Anterior cingulate cortex (tissue), 58 donors: ENCODE data around the gene RAB15.
"Not testable (repeated sequence)": the region's sequence is repeated elsewhere in the genome, so short reads cannot be mapped to it uniquely, and the experiment has no call there.

Experiments used
- DNase-seq, 58 donors: peaks; one replicate each; lab custom pipeline; 2025; lab: John Stamatoyannopoulos, UW

The RAB15 gene

DNA sequence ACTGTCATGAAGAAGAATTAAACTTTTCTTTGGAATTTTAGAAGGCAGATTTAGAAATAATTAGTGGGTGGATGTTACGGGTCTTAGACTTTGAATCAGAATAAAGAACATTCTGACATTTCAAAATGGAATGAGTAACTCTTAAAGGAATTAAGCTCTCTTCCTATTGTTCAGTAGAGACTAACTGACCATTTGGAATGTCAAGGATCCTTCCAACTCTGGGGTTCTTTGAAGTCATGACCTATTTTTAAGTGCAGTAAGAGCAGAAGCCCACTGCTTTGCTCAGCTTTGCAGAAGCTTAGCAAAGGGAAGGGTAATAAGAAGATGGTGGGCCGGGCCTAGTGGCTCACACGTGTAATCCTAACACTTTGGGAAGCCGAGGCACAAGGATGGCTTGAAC lies 53.9 kb downstream of the RAB15 start:
- DNase-seq: no peak

DNA sequence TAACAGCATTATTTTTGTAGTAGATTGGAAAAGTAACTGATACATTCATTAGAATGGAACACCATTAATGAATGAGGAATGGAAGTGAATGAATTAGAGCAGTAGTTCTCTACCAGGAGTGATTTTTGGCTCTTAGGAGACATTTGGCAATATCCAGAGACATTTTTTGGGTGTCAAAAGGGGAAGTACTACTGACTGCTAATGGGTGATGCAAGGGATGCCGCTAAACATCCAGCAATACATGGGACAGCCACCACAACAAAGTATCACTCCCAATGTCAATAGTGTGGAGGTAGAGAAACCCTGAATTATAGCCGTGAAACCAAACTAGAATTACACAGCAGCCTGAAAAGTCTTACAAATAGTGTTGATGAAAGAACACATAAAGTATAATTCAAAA lies 56.3 kb downstream of the RAB15 start:
- no peak for DNase-seq

DNA sequence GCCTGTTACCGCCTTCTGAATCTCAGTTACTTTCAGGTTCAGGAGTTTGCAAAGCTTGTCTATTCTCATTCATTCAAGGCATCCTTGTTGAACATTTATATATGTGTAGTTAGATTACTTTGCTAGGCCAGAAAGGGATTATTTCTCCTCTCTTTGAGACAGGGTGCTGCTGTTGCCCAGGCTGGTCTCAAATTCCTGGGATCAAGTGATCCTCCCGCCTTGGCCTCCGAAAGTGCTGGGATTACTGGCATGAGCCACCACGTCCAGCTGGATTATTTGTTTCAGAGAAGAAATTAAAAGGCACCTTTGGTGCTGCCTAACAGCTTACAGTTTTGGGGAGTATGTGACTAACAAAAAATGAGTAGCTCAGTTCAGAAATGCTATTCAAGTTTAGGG lies 57.1 kb downstream of the RAB15 start:
- no peak for DNase-seq

DNA sequence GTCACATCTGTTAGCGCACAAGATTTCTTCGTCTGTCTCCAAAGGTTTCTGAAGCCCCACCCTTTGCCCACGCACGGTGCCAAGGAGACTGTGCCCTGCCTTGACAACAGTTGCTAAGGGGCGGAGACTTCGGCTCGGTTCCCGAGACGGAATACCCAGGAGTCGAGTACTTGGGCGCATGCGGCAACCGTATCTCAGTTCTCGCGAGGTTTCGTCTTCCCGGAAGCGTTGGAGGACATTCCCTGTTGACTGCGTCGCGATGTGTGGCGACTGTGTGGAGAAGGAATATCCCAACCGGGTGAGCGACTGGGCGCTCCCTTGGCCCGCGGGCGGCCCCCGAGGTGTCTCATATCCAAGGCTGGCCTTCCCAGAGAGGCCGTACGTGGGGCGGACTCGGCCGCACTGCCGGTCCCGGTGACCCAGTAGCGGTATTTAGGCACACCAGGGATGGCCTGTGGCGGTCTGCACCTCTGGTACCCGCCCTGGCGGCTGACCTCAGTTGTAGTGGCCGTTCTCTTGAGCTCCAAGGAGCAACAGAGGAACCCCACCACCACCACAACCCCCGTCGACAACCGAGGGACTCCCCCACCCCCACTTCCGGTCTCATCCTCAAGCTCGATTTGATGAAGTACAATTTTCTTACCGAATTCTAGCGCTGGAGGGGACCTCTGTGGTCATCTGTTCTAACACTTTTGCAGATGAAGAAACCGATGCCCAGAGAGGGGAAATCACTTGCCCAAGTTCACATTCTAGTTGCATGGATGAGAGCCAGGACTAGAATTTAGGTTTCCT lies 57.7 kb downstream of the RAB15 start, which contains the start of gene CHURC1:
CHURC1 (plus strand) TSS at position 219 of the 792 bp plus-strand sequence; CDS start at position 260, 41 bp downstream.
- DNase-seq: peak; percentile 82 to 98 (median 94)

DNA sequence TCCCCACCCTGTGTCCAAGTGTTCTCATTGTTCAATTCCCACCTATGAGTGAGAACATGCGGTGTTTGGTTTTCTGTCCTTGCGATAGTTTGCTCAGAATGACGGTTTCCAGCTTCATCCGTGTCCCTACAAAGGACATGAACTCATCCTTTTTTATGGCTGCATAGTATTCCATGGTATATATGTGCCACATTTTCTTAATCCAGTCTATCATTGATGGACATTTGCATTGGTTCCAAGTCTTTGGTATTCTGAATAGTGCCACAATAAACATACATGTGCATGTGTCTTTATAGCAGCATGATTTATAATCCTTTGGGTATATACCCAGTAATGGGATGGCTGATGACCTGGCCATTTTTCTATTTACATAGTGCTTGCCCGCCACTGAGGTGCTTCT lies 58.7 kb downstream of the RAB15 start:
- DNase-seq: not testable (repeated sequence)

DNA sequence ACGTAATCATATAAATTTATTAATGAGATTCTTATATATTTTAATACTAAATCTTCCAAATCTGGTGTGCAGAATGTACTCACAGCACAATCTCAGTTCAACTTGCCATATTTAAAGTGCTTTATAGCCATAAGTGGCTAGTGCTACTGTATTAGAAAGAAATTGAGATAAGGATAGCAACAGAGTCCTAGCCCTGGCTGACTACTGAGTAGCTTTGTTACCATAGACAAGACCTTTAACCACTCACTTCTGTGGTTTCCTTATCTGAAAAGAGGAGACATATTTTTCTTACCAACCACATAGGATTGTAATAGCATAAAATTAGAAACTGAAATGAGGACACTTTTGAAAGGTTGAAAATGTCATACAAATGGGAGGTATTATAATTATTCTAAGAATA lies 59.9 kb downstream of the RAB15 start:
- DNase-seq: no peak

DNA sequence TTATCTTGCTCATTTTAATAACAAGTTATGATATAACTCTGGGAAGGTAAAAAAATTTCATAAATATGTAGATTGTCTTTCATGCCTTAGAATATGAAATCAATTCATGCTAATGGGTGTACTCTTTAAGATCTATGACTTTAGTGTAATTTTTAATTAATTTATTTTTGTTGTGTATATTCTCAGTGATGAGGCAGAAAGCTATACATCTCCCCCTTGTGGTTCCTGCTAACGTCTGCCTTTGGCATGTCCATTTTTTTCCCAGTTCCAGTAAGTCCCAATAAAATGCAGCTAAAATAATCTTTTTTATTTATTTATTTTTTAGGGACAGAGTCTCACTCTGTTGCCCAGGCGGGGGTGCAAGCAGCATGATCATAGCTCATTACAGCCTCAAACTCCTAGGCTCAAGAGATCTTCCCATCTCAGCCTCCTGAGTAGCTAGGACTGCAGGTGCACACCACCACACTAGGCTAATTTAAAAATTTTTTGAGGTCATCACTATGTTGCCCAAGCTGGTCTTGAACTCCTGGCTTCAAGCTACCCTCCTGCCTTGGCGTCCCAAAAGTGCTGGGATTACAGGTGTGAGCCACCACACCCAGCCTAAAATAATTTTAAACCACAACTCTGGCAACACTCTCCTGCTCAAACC lies 61.2 kb downstream of the RAB15 start:
- no peak for DNase-seq

DNA sequence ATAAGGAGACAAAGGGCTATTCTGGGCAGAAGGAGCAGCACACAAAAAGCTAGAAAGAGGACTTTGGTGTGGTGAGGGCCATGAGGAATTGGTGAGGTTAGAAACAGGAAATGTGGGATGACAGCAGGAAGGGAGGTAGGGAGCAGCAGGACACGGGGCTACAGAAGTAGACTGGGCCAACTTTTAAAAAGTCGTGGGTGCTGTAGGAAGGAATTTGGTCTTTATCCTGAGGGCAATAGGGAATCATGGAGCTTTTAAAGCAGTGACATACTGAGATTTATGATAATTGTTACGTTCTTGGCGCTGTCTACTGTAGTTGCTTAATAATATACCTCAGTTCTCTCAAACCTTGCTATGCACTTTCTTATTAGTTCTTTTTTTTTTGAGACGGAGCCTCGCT lies 66.1 kb downstream of the RAB15 start:
- no peak for DNase-seq

DNA sequence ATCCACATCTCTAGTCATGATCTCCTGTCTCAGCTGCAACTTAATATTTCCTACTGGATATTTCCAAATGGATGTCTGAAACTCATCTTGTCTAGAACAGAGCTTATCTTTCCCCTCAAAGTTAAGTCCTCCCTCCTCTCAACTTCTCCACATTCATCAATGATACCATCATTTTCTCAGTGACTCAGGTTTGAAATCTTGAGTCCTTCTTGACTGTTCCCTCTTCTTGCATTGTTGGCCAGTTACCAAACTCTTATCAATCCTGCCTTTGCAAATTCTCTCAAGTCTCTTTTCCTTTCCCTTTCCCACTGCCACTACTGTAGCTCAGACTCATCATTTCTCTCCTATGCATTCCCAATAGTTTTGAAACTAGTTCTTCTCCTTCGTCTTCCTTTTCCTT lies 72.2 kb downstream of the RAB15 start:
- DNase-seq: no peak
